ENCODE results near the gene CBX1.
"Not testable (repeated sequence)": the region's sequence is repeated elsewhere in the genome, so short reads cannot be mapped to it uniquely, and the experiment has no call there.

The CBX1 gene

GRCh38 chr17:48047113-48047740 is 54.1 kb downstream of the CBX1 start:
- no peak for TF ChIP-seq ZNF274 (IDR thresholded peaks at IDR 0.05; ENCODE audit: low read depth, low read length)
- H3K4me3 ChIP-seq (ENCODE audit: low read length) = peak overlapping the region; percentile 94

GRCh38 chr17:48046296-48046695 is 55.0 kb downstream of the CBX1 start:
- no peak for TF ChIP-seq ZNF274 (IDR thresholded peaks at IDR 0.05; ENCODE audit: low read depth, low read length)

GRCh38 chr17:48045316-48046001 is 55.8 kb downstream of the CBX1 start:
- H3K4me3 ChIP-seq (ENCODE audit: low read length) = no peak overlapping the region
- TF ChIP-seq ZNF274 (IDR thresholded peaks at IDR 0.05; ENCODE audit: low read depth, low read length) = no peak

More at GRCh38 chr17:48046296-48046695, 55.0 kb downstream of the CBX1 start:
- H3K4me3 ChIP-seq (ENCODE audit: low read length) = peak overlapping the region; percentile 1; the same call in 1 of the 2 replicates

- TF ChIP-seq ZNF274 (IDR thresholded peaks at IDR 0.05; ENCODE audit: low read depth, low read length) = no peak
- no peak overlapping the region for H3K4me3 ChIP-seq (ENCODE audit: low read length)
Measured at GRCh38 chr17:48044851-48045250, 56.4 kb downstream of the CBX1 start.

GRCh38 chr17:48043176-48043575 is 58.1 kb downstream of the CBX1 start:
- no peak overlapping the region for H3K4me3 ChIP-seq (ENCODE audit: low read length)
- no peak for TF ChIP-seq ZNF274 (IDR thresholded peaks at IDR 0.05; ENCODE audit: low read depth, low read length)

- no peak for TF ChIP-seq ZNF274 (IDR thresholded peaks at IDR 0.05; ENCODE audit: low read depth, low read length)
- H3K4me3 ChIP-seq (ENCODE audit: low read length) = no peak overlapping the region
Measured at GRCh38 chr17:48038687-48039086, 62.6 kb downstream of the CBX1 start.

GRCh38 chr17:48037838-48038323 is 63.4 kb downstream of the CBX1 start:
- TF ChIP-seq ZNF274 (IDR thresholded peaks at IDR 0.05; ENCODE audit: low read depth, low read length) = no peak
- H3K4me3 ChIP-seq (ENCODE audit: low read length) = no peak overlapping the region

- no peak for TF ChIP-seq ZNF274 (IDR thresholded peaks at IDR 0.05; ENCODE audit: low read depth, low read length)
- peak within 1 kb of the TSS; percentile 51; the same call in 1 of the 2 replicates for H3K4me3 ChIP-seq (ENCODE audit: low read length)
Measured at GRCh38 chr17:48037036-48037837, 64.0 kb downstream of the CBX1 start, which contains the start of gene COPZ2. Gene COPZ2, minus strand, starts transcription at chr17:48037797. Its CDS starts 20 bp downstream, at chr17:48037777.

DNA sequence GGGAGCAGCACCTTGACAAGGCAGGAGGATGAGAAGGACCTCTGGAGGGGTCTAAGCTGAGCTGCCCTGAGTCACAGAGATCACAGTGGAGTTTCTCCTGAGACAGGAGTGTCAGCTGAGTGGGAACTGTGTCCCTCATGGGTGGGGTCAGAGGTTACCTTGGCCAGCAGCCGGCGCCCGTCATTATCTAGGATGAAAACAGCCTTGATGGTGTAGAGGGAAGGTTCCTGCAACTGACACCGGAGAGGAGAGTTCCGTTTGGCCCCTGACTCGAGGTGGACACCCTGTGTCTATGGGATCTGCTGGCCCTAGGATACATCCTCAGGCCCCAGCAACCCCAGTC is 64.6 kb downstream of the CBX1 start:
- no peak for TF ChIP-seq ZNF274 (IDR thresholded peaks at IDR 0.05; ENCODE audit: low read depth, low read length)
- H3K4me3 ChIP-seq (ENCODE audit: low read length) = no peak overlapping the region; the same call in 1 of the 2 replicates

DNA sequence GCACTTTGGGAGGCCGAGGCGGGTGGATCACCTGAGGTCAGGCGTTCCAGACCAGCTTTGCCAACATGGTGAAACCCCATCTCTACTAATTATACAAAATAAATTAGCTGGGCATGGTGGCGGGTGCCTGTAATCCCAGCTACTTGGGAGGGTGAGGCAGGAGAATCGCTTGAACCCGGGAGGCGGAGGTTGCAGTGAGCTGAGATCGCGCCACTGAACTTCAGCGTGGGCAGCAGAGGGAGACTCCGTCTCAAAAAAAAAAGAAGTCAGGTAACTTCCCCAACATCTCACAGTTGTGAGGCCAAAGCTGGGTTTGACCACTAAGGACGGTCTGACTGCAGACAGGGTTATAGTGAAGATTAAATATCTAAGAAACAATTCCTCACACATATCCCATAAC is 66.5 kb downstream of the CBX1 start:
- H3K4me3 ChIP-seq (ENCODE audit: low read length) = not testable (repeated sequence)

GRCh38 chr17:48031966-48032365 is 69.3 kb downstream of the CBX1 start:
- no peak for TF ChIP-seq ZNF274 (IDR thresholded peaks at IDR 0.05; ENCODE audit: low read depth, low read length)

DNA sequence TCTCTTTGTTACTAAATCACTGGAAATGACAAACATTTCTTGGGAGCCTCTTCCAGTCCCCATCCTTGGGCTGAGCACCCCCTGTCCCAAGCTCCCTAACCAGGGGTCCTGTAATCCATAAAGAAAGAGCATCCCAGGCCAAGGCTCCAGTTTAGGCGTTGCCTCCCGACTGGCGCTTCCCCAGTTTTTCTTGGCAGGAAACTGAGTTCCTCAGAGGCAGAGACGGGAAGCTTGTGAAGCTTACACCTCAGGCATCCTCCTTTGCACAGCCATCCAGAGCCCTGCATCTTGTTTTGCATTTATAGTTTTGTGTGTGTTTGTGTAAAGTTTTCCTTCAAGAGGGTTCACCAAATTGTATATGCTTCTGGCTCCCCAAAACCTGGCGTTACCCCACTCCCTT is 70.7 kb downstream of the CBX1 start:
- TF ChIP-seq ZNF274 (IDR thresholded peaks at IDR 0.05; ENCODE audit: low read depth, low read length) = no peak

More at GRCh38 chr17:48031966-48032365, 69.3 kb downstream of the CBX1 start:
- H3K4me3 ChIP-seq (ENCODE audit: low read length) = no peak overlapping the region

GRCh38 chr17:48028736-48029135 is 72.5 kb downstream of the CBX1 start:
- H3K4me3 ChIP-seq (ENCODE audit: low read length) = no peak overlapping the region
- TF ChIP-seq ZNF274 (IDR thresholded peaks at IDR 0.05; ENCODE audit: low read depth, low read length) = no peak

More for the DNA sequence above, 70.7 kb downstream of the CBX1 start:
- H3K4me3 ChIP-seq (ENCODE audit: low read length) = no peak overlapping the region

DNA sequence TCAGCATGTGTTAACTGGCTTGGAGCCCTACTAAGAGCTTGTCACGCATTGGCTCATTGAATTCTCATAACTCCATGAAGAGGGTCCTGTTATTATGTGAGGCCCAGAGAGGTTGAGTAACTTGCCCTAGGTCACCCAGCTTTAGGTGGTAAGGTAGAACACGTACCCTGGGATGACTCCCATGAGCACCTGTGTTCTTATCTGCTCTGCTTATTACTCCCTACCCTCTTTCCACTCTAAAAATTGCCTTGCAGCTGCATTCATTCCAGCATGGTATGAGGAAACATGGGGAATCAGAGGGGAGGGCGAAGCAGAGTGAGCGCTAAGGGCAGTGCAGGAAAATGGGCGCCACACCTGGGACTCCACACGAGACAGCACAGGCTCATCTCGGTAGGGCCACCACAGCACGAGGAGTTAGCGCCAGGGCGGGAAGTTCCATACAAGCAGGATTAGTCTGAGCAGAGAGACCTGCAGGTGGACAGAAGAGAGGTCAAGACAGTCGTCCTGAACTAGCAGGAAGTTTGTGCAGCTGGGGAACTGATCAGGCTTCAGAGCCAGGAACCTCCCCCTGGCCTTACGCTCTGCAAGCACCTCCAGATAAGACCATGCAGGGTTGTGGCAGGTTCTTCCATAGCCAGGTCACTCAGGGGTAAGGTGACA is 73.8 kb downstream of the CBX1 start:
- H3K4me3 ChIP-seq (ENCODE audit: low read length) = no peak overlapping the region
- TF ChIP-seq ZNF274 (IDR thresholded peaks at IDR 0.05; ENCODE audit: low read depth, low read length) = no peak
